Measurements from ENCODE around the gene PCDH7. TPM values are rescaled to one million over a fixed set of nuclear protein-coding genes. Genes with fewer than 3 reads are reported as not detected.

The PCDH7 gene
- total RNA-seq, 1 donor = 172 TPM

DNA sequence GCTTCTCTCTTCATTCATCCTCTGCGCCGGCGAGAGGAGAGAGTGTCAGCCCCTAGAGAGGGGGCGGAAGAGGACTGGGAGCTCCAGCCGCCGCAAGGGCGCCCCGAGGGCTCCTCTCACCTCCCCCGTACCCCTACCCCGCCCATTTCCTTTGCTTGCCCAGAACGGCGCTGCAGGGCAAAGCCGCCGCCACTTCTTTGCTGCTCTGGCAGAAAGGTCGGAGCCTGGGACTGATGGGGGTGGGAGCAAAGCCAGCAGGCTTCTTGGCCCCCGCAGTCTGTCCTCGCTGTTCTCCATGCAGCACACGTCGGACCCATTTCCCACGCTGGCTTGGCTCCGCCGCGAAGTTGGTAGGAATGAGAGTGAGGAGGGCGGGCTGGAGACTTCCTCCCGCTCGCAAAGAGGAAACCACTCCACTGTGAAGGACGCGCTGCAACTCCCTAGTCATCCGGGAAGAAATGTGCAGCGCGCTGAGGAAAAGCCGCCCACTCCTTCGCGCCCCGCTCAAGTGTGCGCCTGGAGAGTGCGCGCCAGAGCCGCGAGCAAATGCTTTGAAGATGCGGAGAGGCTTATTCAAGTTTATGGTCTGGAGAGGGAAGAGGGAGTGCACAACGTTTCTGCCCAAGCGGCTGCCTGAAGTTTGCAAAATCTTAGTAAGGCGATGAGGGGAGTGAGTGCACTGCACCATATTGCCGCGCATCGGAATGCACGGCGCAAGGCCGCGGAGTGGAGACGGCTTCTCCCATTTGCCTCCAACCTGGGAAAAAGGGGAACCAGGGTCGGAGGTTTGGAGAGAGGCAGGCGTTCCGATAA lies 2.8 kb upstream of the PCDH7 start:
- DNase-seq (ENCODE audit: low read depth) = peak; percentile 72
- peak overlapping the region; percentile 88 for H3K4me3 ChIP-seq (ENCODE audit: low read depth, low read length)
- TF ChIP-seq, protein P1, sequence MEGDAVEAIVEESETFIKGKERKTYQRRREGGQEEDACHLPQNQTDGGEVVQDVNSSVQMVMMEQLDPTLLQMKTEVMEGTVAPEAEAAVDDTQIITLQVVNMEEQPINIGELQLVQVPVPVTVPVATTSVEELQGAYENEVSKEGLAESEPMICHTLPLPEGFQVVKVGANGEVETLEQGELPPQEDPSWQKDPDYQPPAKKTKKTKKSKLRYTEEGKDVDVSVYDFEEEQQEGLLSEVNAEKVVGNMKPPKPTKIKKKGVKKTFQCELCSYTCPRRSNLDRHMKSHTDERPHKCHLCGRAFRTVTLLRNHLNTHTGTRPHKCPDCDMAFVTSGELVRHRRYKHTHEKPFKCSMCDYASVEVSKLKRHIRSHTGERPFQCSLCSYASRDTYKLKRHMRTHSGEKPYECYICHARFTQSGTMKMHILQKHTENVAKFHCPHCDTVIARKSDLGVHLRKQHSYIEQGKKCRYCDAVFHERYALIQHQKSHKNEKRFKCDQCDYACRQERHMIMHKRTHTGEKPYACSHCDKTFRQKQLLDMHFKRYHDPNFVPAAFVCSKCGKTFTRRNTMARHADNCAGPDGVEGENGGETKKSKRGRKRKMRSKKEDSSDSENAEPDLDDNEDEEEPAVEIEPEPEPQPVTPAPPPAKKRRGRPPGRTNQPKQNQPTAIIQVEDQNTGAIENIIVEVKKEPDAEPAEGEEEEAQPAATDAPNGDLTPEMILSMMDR (IDR thresholded peaks at IDR 0.05; ENCODE audit: insufficient read depth, low read length) = no peak

DNA sequence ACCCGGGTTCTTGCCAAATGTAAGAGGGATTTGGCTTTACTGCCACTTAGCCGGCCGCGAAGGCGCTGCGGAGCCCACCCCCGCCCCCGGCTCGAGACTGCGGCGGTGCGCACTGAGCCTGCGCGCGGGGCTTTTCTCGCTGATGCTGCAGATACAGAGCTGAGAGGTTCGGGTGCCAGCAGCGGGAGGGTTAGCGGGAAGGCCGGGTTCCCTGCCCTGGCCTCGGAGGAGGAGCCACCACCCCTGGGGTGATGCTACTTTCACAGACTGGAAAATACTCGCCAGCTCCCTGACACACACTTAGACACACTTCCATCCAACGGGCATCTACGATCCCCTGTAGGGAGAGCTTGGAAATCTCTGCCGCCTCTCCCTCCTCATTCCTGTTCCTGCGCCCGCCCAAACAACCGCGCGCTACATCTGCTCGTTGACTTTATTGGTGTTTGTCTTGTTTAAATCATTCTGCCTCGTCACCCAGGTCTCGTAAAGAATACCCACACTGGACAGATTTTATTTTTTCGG lies 2.1 kb upstream of the PCDH7 start:
- TF ChIP-seq, protein P1 (IDR thresholded peaks at IDR 0.05; ENCODE audit: insufficient read depth, low read length) = no peak
- H3K4me3 ChIP-seq (ENCODE audit: low read depth, low read length) = peak overlapping the region; percentile 88
- peak; percentile 66 for DNase-seq (ENCODE audit: low read depth)

GRCh38 chr4:30718641-30719453 lies 1.3 kb upstream of the PCDH7 start:
- H3K4me3 ChIP-seq (ENCODE audit: low read depth, low read length) = peak overlapping the region; percentile 88
- DNase-seq (ENCODE audit: low read depth) = peak; percentile 32
- TF ChIP-seq, protein P1 (IDR thresholded peaks at IDR 0.05; ENCODE audit: insufficient read depth, low read length) = peak; percentile 22

DNA sequence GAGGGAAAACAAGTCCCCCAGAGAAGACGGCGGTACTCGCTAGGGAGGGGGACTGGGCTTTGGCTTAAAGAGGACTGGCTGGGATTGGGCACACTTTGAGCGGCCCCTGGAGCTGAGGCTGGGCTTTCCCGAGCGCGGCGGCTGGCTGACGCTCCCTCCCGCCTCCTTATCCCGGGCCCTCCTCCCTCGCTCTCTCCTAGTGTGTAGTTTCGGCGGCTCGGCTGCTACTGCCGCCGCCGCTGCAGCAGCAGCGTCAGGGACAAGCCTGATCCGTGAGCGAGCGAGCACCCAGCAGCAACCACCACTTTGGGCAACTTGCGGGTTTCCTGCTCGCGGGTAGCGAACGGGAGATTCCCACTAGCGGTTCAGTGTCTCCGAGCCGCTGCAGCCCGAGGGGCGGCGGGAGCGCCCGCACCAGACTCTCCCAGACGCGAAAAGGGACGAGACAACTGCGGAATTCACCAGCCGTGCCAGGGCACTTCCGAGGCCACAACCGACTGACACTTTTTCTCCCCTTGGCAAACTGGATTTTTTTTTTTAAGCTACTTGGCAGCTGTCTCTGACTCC lies 632 bp upstream of the PCDH7 start:
- DNase-seq (ENCODE audit: low read depth) = peak; percentile 71

GRCh38 chr4:30720661-30721184 lies 554 bp downstream of the PCDH7 start:
- TF ChIP-seq, protein P1 (IDR thresholded peaks at IDR 0.05; ENCODE audit: insufficient read depth, low read length) = no peak
- peak; percentile 57 for DNase-seq (ENCODE audit: low read depth)
- H3K4me3 ChIP-seq (ENCODE audit: low read depth, low read length) = peak overlapping the region; percentile 88

More for the DNA sequence above, 632 bp upstream of the PCDH7 start:
- TF ChIP-seq, protein P1 (IDR thresholded peaks at IDR 0.05; ENCODE audit: insufficient read depth, low read length) = no peak
- peak overlapping the region; percentile 88 for H3K4me3 ChIP-seq (ENCODE audit: low read depth, low read length)

Measured in fibroblast of the aortic adventitia (primary cell).